Transverse colon (tissue), 4 donors: ENCODE data around the gene LIPT1. TPM values are rescaled to one million over a fixed set of nuclear protein-coding genes. Genes with fewer than 3 reads are reported as not detected.

Experiments used
- DNase-seq: peaks from one replicate; pipeline ENCODE4 v3.0.0-alpha.2; 2019
- H3K27ac ChIP-seq, 4 donors: fragments of 200-600 bp; sonication (generic); 2 replicates each; pipeline ENCODE4 v1.5.1; 2016 to 2018; ENCODE audit warnings: inconsistent platforms in 4 of 4
- H3K27me3 ChIP-seq: fragments of 200-600 bp; sonication (generic); 2 replicates; pipeline ENCODE4 v1.5.1; 2017; ENCODE audit warnings: inconsistent platforms
- H3K36me3 ChIP-seq, 4 donors: fragments of 200-600 bp; sonication (generic); 2 replicates each; pipeline ENCODE4 v1.5.1; 2017 to 2019; ENCODE audit warnings: inconsistent platforms in 4 of 4
- H3K4me1 ChIP-seq, 4 donors: fragments of 200-600 bp; sonication (generic); 2 replicates each; pipeline ENCODE4 v1.5.1; 2017 to 2020; ENCODE audit warnings: inconsistent platforms in 4 of 4
- H3K4me3 ChIP-seq, 4 donors: fragments of 200-600 bp; sonication (generic); 1 replicate in 1 of 4; 2 replicates in 3 of 4; pipeline versions ENCODE4 v1.5.1 to v1.6.1; 2017 to 2019; ENCODE audit warnings: inconsistent platforms in 4 of 4
- H3K9me3 ChIP-seq, 2 donors: fragments of 200-600 bp; sonication (generic); 2 replicates each; pipeline ENCODE4 v1.5.1; 2017 to 2019; ENCODE audit warnings: inconsistent platforms in 2 of 2
- CTCF ChIP-seq, 5 experiments: fragments of 200-600 bp in 3 of 5; fragments of 450-650 bp in 2 of 5; sonication (generic) in 3 of 5; IDR thresholded peaks; 1 replicate in 2 of 5; 2 replicates in 3 of 5; pipeline ENCODE4 v1.5.1; 2016 to 2017; ENCODE audit warnings: antibody characterized with exemption in 5 of 5, inconsistent platforms in 3 of 5, mild to moderate bottlenecking in 2 of 5, moderate library complexity in 1 of 5
- EP300 ChIP-seq: sonication (generic); formaldehyde crosslinking; IDR thresholded peaks from one replicate; pipeline ENCODE4 v1.6.1; 2017; ENCODE audit warnings: antibody characterized with exemption, low read depth
- POLR2A ChIP-seq: fragments of 450-650 bp; IDR thresholded peaks from one replicate; pipeline ENCODE4 v1.6.1; 2016; ENCODE audit warnings: antibody characterized with exemption, mild to moderate bottlenecking, moderate library complexity
- POLR2AphosphoS5 ChIP-seq, 3 donors: sonication (generic); formaldehyde crosslinking; IDR thresholded peaks; one replicate each; pipeline ENCODE4 v1.6.1; 2016; ENCODE audit warnings: antibody characterized with exemption in 3 of 3
- WGBS, 2 donors: methylation state at CpG; one replicate each; pipeline ENCODE4 v1.1.5; 2018; ENCODE audit warnings: low coverage in 1 of 2; 5-methylcytosine and 5-hydroxymethylcytosine counted together
- in situ Hi-C, 4 donors: fragments of 200-750 bp; cut with MboI; loops; one replicate each; pipeline versions ENCODE4 v1.15.0 to v1.15.1; 2017; ENCODE audit warnings: low sequenced_read_pairs in 3 of 4, low pct_ligation_motif_present in 1 of 4, low pct_unique_long_range_greater_than_20kb in 1 of 4
- intact Hi-C: fragments of 100-400 bp; cut with DNase I; formaldehyde crosslinking; loops from one replicate; pipeline ENCODE4 v1.15.1; 2023; ENCODE audit warnings: low total_unique reads
- total RNA-seq, 4 donors: library from RNA; depleted of rRNA; stranded (reverse); fragments of >200 nt; gene quantifications; one replicate each; pipeline ENCODE4 v1.1.0, GENCODE V29; 2016

Gene LIPT1
- total RNA-seq, 4 donors from 2014 or later, result 6.0 to 19.9 (median 7.8) TPM; not detected in 1

GRCh38 chr2:99166218-99166617 lies 11.5 kb downstream of the LIPT1 start:
- no peaks in the 10 kb centered on the region for H3K9me3 ChIP-seq
- no peaks in the 10 kb centered on the region for H3K27me3 ChIP-seq
- no peak overlapping the region for H3K27ac ChIP-seq
- in situ Hi-C loops, result no loop called here
- no peaks in the 10 kb centered on the region for H3K4me1 ChIP-seq
- H3K4me3 ChIP-seq, result no peak overlapping the region
- 84 to 85% methylated on average over 5 of the region's 5 CpGs for WGBS, 2 donors
- peaks cover 0 to 32% (median 12%) of the 10 kb centered on the region in 4 donors for H3K36me3 ChIP-seq
- no peak for DNase-seq
- intact Hi-C loops, result no loop called here
- no peak for TF ChIP-seq EP300
- TF ChIP-seq CTCF (IDR thresholded peaks at IDR 0.05), result no peak
- TF ChIP-seq POLR2AphosphoS5 (IDR thresholded peaks at IDR 0.05), result no peak
- no peak for TF ChIP-seq POLR2A

GRCh38 chr2:99169534-99169933 lies 14.8 kb downstream of the LIPT1 start:
- intact Hi-C loops (no loop called here), in situ Hi-C loops (no loop called here)
- 58 to 83% methylated on average over 1 of the region's 1 CpG for WGBS, 2 donors

DNA sequence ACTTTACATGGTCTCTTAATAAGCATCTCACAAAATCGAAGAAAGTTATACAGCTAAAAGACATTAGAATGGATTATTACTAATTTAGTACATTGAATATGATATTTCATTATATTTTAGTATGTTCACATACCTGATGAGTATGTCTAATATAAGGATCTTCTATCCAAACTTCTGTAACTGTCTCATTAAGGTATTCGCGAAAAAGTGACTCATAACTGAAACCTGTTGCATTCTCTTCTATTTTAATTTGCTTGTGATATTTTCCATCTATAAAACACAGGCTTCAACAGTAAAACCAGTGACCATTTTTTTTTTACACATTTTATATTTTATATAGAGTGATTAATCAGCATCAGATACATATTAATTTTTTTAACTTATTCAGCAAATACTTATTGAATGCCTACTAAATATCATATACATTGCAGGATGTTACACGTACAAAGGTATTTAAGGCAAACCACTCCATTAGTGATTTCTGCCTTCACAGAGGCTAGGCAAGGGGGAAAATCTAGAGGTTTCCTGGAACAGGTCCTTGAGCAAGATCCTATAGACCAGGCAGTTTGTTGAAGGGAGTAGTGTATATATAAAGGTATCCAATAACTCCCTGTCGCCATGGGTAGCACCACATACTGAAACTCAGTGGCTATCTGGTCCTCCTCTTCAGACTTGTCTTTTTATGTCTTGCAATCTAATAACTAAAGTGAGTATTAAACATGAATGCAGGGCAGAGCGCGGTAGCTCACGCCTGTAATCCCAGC lies 16.8 kb downstream of the LIPT1 start:
- H3K4me3 ChIP-seq, result no peak overlapping the region
- no peak for TF ChIP-seq EP300
- TF ChIP-seq CTCF (IDR thresholded peaks at IDR 0.05), result no peak
- no peak for TF ChIP-seq POLR2AphosphoS5 (IDR thresholded peaks at IDR 0.05)
- no peak for TF ChIP-seq POLR2A
- intact Hi-C loops, result no loop called here
- H3K4me1 ChIP-seq, result no peaks in the 10 kb centered on the region
- no peak overlapping the region for H3K27ac ChIP-seq
- H3K36me3 ChIP-seq, result peaks cover 0 to 39% (median 16%) of the 10 kb centered on the region in 4 donors
- DNase-seq, result no peak
- no peaks in the 10 kb centered on the region for H3K9me3 ChIP-seq
- no peaks in the 10 kb centered on the region for H3K27me3 ChIP-seq
- 92 to 95% methylated on average over 8 of the region's 8 CpGs for WGBS, 2 donors
- in situ Hi-C loops, result no loop called here

More at GRCh38 chr2:99169534-99169933, 14.8 kb downstream of the LIPT1 start:
- TF ChIP-seq CTCF (IDR thresholded peaks at IDR 0.05) (no peak), EP300 (no peak), POLR2A (no peak), POLR2AphosphoS5 (IDR thresholded peaks at IDR 0.05) (no peak)
- no peaks in the 10 kb centered on the region for H3K27me3 ChIP-seq
- no peaks in the 10 kb centered on the region for H3K4me1 ChIP-seq
- peaks cover 0 to 39% (median 16%) of the 10 kb centered on the region in 4 donors for H3K36me3 ChIP-seq
- no peak for DNase-seq
- H3K9me3 ChIP-seq, result no peaks in the 10 kb centered on the region
- no peak overlapping the region for H3K4me3 ChIP-seq
- H3K27ac ChIP-seq, result no peak overlapping the region

DNA sequence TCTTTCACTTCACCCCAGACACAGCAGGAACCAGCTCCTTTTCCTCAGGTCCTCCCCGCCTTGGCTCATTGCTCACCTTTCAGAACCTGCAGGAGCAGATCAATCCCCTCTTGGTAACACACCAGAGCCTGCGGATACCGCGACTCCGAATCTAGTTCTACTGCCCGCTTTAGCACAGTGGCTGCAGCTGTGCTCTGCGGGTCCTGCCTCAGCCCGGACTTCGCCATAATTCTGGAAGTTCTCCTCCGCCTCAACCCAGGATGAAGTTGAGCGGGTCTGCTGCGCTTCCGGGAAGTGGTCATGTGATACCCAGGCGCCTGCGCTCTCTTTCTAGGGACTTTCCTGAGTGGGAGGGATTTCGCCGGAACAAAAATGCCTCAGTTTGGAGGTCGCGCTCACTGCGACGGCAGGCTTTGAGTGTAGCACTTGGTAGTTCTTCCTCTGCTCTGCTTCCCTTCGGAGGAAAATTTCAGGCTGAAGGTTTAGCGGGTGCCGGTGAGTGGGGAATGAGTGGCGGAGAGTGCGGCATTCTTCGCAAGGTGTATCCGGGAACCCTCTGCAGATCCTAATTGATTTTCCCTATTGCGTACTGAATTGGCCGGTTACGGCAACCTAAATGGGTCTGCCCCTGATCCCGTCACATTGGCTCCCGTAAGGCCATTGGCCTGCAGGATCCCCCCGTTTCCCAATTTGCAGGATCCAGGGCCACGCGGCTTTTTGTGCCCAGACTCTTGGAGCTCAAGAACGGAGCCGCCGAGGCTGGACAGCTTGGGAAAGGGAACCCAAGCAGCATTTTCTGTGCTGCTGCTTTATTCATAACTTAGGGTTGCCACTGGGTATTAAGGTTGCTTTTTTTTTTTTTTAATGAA lies 26.2 kb downstream of the LIPT1 start, which contains the start of the genes MITD1 and MRPL30:
MITD1 (minus strand) TSS at position 304 of the 869 bp plus-strand sequence; CDS start at position 227, 77 bp downstream.
MRPL30 (plus strand) TSS at position 430 of the 869 bp plus-strand sequence. CDS start 5,020 bp downstream, outside the sequence.
- in situ Hi-C loops (loop anchor here (10.0 to 25.0 kb wide), 3 partner anchors 154 to 306 kb away; partner anchors contain the start of genes EIF5B (in 3 of the 4), REV1 (in 3 of the 4) and TXNDC9 (in 3 of the 4)), intact Hi-C loops (no loop called here)
- peak within 1 kb of the TSS; percentile 57 to 86 (median 67) for H3K4me3 ChIP-seq
- peaks cover 18 to 39% (median 23%) of the 10 kb centered on the region in 4 donors for H3K4me1 ChIP-seq
- WGBS, 2 donors, result 0 to 1% methylated on average over 23 to 39 of the region's 39 CpGs
- H3K36me3 ChIP-seq, result no peaks in the 10 kb centered on the region
- H3K27ac ChIP-seq, result peak within 1 kb of the TSS; percentile 81 to 87 (median 84)
- no peaks in the 10 kb centered on the region for H3K27me3 ChIP-seq
- H3K9me3 ChIP-seq, result no peaks in the 10 kb centered on the region
- peak; percentile 87 for TF ChIP-seq POLR2A
- no peak for TF ChIP-seq EP300
- peak; percentile 92 to 93 (median 93) for TF ChIP-seq POLR2AphosphoS5 (IDR thresholded peaks at IDR 0.05)
- no peak for TF ChIP-seq CTCF (IDR thresholded peaks at IDR 0.05)
- DNase-seq, result peak; percentile 93
